ENCODE data around the gene ARHGAP4. TPM values are rescaled to one million over a fixed set of nuclear protein-coding genes. Genes with fewer than 3 reads are reported as not detected.

ARHGAP4 gene
- polyA plus RNA-seq, 1 donor, result 21.5 TPM

DNA sequence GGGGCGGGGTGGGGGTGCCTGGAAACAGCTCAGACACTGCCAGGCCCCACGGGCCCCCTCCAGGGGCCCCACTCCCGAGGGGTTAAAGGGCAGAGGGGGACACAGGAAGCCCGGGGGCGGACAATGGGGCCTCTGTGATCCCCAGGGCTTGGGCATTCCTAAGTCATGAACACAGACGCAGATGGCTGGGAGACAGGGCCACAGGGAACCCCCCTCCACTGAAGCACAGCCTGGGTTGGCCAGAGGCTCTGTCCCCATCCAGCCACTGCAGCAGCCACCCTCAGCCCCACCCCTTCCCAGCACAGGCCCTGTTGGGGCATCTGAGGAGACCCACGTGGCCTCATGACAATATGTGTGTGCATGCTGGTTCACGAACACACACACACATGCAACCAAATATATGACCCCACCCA is 44.0 kb downstream of the ARHGAP4 start:
- no peak for DNase-seq (ENCODE audit: low read depth)

DNA sequence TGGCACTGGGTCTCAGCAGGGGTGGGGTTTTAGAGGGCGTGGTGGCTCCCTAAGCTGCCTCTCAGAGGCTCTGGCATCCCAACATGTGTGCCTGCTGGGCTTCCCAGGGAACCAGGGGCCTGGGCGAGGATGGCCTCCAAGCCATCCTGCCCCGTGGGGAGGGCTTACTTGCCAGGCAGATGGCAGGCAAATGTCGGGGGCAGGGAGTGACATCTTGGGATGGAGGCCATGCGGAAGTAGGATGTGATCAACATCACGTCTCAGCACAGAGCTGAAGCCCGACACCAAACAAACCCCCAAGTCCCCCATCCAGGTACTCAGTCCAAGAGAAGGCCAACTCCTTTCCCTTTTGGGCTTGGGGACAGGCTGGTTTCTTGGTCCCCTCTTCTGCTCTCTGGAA is 44.8 kb downstream of the ARHGAP4 start:
- DNase-seq (ENCODE audit: low read depth), result no peak

DNA sequence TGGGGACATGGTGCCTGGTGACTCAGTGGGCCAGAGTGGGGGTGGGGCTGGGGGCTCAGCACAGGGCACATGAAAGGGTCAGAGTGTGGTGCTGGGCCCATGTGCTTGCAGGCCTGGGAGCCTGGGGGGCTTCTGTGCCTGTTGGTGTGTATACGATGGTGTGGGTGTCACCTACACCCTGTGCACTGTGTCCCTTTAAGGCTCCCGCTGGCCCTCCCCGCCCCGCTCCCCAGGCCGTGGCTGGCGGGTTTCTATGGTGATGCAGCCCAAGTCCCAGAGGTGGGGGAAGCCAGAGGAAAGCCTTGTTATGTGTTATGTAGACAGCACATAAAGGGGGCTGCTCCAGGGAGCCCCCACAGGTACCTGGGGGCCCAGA is 45.6 kb downstream of the ARHGAP4 start:
- DNase-seq (ENCODE audit: low read depth), result no peak

DNA sequence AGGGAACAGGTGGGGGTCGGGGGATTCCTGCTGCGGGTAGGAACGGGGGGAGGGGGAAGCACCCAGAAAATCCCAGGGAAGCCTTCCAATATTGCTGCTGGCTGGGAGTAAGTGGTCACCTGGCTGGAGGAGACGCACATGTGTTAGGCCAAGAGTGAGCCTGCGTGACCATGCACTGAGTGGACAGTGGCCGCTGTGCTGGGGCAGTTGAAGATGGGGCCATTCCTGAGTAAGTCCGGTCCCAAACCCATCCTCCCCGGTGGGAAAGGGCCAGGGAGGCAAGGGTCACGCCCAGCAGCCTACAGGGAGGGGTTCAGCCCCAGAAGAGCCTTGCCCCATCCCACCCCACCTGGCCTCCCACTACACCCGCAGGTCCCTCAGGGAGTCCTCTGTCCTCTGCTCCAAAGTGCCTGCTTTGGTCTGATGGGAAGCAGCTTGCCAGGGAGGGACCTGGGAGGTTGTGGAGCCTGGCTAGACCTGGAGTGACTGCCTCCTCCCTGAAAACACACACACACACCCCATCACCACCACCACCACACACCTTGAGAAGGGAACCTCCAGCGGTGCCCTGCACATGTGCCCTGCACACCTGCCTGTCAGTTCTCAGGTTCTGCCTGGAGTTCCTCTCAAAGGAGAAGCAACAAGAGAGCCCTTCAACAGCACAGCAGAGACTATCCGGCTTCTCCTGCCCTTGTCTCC is 46.2 kb downstream of the ARHGAP4 start:
- DNase-seq (ENCODE audit: low read depth), result no peak

DNA sequence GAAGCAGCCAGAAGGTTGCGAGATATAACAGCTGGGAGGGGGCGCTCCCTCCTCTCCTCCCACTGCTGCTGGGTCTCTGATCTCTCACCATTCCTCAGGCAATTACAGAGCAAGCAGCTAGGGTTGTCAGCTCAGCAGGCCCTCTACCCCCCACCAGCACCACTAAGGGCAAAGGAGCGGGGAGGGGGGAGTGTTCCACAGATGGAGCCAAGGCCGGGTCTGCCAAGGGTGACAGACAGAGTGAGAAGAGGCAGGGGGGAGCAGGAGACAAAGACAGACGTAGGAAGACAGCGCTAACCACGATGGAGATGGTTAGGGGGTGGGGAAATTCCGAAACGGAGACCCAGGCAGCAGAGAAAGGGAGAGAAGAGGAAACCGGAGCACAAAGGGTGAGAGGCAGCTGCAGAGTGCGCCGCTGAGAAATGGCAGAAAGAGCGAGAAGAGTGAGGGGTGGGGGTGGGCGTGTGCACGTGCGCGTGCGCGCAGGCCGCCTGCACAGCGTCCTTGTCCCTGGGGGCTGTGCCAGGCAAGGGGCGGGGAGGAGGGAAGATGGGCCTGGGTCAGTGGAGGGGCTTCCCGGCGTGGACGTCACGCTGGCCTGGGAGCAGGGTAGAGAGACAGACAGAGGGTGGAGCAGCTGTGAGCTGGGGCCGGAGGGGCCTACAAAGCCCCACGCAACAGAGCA is 47.0 kb downstream of the ARHGAP4 start:
- no peak for DNase-seq (ENCODE audit: low read depth)

DNA sequence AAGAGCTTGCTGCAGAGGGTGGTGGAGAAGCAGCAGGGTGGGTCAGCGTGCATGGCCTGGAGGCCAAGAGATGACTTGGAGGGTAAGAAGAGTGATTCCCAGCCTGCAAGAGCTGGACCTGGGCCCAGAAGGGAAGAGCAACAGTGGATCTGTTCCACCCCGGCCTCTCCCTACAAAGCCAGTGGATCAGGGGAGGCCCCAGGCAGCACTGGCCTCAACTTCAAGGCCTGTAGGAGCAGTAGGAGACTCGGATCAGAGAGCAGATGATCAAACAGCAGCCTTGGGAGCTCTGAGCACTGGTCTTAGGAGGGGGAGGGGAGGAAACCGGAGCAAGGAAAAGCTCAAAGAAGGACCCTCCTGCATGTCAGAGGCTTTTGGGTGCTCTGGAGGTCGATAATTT is 47.7 kb downstream of the ARHGAP4 start:
- DNase-seq (ENCODE audit: low read depth), result no peak

DNA sequence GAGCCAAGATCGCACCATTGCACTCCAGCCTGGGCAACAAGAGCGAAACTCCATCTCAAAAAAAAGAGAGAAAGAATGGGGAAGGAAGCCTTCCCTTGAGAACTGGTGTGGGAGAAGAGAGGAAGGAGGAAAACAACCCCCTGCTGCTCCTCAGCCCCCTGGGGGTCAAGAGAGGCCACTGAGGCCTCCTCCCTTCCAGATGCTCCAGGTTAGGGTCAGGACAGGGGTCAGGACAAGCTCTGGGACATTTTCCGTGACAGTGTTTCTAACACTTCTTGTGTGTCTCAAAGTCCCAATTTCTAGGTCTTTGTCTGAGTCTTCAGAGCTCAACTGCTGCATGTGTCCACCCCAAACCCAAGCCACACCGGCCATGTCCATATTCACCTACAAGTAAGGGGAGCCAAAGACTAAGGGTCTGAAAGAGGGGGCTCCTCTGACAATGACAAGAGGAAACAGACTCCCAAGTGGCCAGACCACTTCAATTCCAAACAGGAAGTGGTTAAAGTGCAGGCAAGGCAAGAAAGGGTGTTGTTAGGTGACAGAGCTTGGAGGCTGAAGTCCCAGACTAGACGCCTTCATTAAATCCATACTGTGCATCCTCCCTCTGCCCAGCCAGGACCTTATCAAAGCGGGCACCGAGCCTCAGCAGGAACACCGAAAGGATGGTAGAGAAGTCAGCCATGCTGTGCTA is 48.3 kb downstream of the ARHGAP4 start:
- DNase-seq (ENCODE audit: low read depth), result no peak

DNA sequence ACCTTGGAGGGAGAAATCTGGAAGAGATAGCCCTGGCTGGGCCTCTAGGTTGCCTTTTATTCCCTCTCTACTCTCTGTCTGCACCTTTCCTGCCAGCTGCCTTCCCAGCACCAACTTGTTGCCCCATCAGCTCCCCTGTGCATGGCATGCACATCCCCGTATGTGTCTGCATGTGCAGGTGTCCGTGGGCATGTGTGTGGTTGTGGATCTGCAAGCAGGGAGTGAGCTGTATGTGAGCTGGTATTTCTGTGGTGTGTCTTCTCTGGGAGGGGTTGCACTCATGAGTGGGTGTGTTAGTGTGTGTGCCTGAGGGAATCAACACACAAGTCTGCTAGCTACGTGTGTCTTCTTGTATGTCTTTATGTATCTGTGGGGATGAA is 50.0 kb downstream of the ARHGAP4 start:
- DNase-seq (ENCODE audit: low read depth), result no peak

DNA sequence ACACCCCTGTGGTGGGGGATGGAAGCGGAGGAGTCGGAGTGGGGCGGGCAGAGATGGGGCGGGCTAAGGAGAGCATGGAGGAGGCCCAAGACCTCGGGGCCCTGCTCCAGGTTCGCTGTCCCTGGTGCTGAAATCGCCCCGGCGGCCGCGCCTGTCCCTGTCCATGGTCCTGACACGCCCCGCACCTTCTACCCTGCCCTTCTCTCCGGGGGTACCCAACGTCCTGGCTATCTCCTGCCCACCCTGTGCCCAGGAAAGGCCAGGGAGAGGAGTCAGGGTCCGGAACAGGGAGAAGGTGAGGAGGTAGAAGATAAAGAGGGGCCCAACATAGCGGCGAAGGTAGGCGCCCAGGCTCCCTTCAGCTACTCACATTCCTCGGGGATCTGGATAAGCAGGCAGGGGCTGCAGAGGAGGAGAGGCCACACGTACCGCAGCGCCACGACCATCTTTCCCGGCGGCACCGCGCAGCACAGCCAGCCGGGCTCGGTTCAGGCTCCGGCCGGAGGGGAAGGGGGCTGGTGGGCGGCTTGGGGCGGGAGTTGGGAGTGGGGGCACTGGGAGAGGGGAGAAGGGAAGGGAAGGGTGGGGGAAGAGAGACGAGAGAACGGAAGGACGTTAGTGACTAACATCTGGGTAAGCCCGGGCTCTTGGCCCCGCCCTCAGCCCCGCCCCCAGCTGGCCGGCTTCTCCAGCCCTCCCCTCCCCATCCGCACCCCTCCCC is 50.5 kb downstream of the ARHGAP4 start:
- no peak for DNase-seq (ENCODE audit: low read depth)

DNA sequence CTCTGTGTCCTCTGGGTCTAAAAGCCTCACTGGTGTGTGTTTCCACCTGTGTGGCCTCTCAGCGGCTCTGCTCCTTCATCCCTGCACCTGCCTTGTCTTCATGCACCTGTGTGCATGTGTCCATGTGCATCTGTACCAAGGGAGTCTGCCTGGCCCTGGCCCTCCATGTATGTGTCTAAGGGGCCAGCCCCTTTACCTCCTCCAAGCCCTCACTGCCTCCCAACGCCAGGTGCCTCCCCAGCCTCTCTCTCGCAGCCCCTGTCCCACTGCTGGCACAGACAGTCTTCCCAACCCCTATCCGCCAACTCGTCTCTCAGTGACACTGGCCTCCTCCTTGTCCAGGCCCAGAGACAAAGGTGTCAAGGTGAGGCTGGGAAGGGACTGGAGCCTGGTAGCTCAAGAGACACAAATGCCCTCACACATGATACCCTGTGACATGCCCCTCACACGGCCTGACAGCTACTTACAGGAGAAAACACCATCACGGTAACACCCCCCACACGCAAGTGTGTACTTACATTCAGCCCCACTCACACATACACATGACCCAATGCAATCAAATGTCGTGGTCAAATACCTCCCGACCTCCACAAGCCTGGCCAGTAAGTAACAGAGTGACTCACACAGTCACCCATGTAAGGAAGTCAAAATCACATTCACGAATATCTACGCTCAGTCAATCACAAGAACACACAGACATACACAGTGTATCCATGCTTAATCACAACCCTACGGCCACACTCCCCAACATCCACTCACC is 51.5 kb downstream of the ARHGAP4 start:
- DNase-seq (ENCODE audit: low read depth), result no peak

DNA sequence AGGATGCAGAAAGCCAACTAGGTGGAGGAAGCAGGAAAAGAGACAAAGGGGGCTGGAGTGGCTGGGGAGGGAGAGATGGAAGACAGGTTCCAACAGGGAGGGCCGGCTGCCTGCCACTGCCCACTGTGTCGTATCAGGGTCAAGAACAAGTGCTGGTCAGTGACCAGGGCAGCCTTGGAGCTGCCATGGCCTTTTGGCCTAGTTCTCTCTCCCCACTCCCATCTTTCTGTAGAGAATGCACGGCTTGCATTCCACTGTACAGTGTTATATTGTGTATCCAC is 52.0 kb downstream of the ARHGAP4 start:
- no peak for DNase-seq (ENCODE audit: low read depth)

DNA sequence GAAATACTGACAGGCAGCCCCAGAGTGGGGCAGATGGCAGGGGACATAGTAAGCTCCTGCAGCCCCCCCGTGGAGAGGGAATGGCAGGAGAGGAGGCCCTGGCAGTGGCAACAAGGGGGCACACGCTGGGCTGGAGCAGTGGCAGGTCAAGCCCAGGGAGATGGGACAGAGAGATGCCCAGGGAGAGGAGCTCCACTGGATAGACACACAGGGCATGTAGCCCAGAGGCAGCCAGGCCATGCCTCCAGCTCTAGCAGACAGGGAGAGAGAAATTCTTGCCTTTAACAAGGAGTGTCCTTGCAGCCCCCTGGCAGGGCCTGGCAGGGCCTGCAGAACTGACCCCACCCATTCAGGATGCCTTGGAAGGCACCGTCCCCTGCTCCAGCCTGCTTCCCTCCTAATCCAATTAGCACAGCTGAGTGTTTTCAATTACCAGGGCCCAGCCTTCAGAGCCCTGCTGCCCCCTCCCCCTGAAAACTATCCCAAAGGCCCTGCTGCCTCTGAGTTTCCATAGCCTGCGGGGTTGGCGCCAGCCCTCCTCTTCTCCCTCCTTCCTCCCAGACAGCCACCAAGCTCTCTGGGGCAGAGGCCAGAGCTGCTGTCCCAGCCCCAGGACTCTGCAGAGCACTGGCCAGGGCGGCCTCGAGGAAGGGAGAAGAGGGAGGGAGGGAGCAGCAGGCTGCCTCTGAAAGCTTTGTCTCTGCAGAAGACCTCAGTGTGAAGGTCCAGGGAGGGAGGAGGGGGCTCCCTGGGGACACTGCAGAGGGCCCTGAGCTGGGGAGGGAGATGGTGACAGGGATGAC is 52.6 kb downstream of the ARHGAP4 start:
- no peak for DNase-seq (ENCODE audit: low read depth)

DNA sequence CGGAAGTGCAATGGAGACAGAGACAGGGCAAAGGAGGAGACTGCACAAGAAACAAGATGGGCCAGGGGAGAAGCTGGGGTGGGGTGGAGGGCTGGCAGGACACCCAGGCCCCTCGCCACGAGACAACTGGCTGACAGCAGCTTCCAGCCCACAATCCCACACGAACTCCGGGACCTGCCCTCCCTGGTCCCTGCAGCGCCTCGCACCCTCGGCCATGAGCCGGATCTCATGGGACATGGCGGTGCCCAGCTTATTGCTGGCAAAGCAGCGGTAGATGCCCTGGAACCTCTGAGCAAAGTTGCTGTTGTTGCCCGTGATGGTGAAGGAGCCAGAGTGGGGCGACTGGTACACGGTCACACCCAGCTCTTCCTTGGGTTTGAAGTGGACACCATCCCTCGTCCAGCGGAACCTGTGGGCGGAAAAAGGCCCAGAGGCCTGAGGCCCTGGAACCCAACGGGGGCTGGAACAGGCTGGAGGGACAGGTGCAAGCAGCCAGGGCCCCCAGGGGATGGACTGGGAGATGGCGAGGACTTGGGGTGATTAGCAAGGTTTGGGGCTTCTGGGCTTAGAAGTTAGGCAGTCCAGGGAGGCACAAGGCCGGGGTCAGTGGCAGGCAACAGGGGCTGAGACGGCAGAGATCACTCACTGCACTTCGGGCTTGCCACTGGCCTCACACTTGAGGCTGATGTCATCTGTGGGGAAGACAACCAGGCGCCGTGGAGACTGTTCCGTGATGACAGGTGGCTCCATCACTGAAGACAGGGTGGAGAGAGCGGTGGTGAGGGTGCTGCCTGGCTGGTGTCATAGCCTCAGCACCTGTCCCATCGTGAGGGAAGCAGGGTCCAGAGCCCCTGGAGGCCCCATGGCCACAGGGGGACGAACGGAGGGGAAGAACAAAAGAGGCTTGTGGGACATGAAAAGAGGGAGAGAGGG is 53.9 kb downstream of the ARHGAP4 start:
- DNase-seq (ENCODE audit: low read depth), result no peak

DNA sequence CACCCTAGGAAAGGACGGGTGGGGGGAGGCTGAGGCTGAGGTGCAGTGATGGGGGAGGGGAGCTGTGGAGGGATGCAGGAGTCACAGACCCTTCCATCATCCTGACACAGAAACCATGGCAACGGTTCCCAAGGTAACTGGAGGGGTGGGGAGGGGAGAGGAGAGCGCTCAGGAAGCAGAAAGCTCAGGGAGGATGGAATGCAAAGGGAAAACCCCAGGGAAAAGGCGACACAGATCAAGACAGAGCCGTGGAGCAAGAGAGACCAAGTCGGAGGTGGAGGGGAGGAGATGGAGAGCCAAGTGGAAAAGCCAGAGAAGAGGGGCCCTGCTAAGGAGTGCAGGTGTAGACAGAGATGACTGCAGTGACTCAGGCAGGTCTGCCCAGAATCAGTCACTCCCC is 54.6 kb downstream of the ARHGAP4 start:
- DNase-seq (ENCODE audit: low read depth), result no peak

DNA sequence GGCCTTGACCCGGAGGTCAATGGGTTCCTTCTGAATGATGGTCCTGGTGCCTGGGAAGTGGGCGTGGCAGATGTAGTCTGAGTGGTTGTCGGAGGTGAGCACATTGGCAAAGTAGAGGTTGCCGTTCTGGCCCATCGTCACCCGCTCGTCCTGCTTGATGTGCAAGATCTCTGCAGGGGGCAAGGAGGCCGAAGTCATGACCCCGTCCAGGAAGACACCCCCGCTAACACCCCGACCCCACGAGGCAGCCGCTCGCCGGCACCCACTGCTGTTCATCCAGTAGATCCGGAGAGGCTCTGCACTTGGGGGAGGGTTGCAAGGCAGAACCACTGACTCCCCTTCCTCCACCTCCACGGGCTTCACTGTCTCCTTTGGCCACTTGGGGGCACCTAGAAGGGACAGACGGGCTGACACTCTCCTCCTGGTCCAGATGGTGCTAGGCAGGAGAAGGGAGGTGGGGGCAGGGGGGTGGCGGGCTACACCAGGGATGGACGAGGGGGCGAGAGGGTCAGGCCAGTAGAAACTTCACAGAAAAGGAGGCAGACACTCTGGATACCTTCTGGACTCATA is 55.2 kb downstream of the ARHGAP4 start:
- no peak for DNase-seq (ENCODE audit: low read depth)

DNA sequence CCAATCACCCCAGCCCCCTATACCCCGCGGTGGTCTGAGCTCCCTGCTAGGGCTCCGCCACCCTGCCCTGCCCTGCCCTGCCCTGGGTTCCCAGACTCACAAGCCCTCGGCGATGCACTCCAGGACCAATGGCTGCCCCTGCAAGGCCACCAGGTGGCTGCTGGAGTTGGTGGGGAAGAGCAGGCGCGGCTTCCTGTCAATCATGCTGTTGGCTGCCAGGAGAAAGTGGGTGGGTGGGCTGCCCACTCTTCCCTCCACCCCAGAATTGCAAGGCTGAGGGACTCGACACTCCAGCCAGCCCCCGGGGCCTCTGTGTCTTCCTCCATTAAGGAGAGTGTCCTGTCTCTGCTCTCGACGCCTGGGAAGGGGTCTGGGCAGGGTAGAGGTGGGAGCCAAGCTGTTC is 55.8 kb downstream of the ARHGAP4 start:
- DNase-seq (ENCODE audit: low read depth), result no peak

DNA sequence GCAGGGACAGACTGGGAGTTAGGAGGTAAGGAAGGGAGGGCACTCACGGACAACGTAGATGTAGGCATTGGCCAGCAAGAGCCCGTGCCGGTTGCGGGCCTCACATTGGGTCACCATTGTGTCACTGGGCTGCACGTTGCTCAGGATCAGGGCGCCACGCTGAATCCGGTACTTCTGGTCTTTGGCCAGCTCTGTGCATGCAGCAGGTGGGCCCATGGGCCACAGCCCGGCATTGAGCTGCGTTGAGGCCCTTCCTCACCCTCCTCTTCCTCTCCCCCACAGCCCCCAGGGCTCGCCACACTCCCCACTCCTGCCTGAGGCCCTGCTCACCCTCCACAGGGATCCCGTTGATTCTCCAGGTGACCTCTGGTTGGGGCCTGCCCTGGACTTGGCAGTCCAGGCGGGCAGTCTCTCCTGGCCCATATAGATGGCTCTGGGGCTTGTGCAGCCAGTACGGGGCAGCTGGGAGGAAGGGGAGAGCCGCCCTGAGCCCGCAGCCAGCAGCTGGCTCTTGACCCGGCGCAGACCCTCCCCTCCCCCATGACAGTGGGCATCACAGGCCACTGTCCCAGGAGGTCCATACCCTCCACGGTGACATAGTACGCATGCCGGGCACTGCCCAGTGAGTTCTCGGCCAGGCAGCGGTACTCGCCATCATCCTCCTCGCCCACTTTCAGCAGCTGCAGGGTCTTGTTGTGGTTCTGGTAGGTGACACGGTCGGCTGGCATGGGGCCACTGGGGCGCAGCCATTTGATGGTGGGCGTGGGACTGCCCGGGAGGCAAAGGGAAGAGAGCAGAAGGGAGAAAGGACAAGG is 56.4 kb downstream of the ARHGAP4 start:
- DNase-seq (ENCODE audit: low read depth), result no peak

DNA sequence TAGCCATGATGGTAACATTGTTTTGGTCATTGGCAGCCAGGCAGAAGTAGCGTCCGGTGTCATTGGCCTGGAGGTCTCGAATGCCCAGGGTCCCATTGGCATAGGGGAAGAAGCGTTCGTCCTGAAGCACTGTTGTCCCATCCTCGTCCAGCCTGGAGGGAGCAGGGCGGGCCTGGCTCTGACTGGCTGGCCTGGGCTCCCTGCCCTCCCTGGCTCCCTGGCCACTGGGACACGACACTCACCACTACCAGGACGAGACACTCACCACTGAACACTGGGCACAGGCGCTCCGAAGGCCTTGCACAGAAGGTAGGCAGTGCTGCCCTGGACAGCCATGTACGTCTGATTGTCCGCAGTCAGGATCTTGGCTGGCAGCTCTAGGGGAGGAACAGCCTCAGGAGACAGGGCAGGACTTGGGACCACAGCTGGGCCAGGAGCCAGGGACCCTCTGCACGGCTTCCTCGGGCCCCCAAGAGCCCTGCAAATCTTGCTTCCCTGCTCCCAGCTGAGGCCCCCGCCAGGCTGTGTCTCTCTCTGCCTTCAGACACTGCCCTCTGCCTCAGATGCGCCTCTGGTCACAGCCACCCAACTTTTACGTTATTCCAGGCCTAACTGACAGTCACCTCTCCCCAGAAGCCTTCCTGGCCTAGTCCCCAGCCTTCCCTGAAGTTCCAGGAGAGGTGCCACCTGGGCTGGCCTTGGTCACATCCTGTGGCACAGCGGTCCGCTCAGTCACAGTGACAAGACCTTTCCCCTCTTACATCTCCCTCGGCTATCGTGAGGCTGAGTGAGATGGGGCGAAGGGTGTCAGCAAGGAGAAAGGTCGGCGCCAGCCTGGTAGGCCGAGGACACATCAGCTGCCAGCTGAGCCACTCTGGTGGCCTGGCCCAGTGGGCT is 57.2 kb downstream of the ARHGAP4 start:
- no peak for DNase-seq (ENCODE audit: low read depth)

Measured in forelimb muscle (tissue), 1 donor.